Central memory CD8-positive, alpha-beta T cell (primary cell): ENCODE results near the gene ANKIB1.

Experiments
- ATAC-seq: fragments of 150-1000 bp; cut with Tn5 transposase; replicated peaks from 2 replicates; pipeline ENCODE4 v1.10.0; 2022; ENCODE audit warnings: mild to moderate bottlenecking, moderate FRiP score, moderate number of reproducible peaks; ENCODE audit not compliant: poor library complexity, severe bottlenecking; ENCODE audit errors: extremely low read depth
- DNase-seq, 2 donors: peaks; one replicate each; pipeline ENCODE4 v3.0.0; 2021; ENCODE audit warnings: low spot score in 2 of 2
- H3K27ac Mint-ChIP-seq: one replicate; pipeline ENCODE4 v1.8.0; 2022; ENCODE audit warnings: low read depth, mild to moderate bottlenecking, moderate library complexity, mixed read lengths
- H3K27me3 Mint-ChIP-seq: one replicate; pipeline ENCODE4 v1.8.0; 2022; ENCODE audit warnings: mixed read lengths
- H3K36me3 Mint-ChIP-seq: one replicate; pipeline ENCODE4 v1.8.0; 2022; ENCODE audit warnings: mild to moderate bottlenecking, moderate library complexity, mixed read lengths; ENCODE audit not compliant: insufficient read depth
- H3K4me1 Mint-ChIP-seq: one replicate; pipeline ENCODE4 v1.8.0; 2022; ENCODE audit warnings: mixed read lengths
- H3K4me3 Mint-ChIP-seq: one replicate; pipeline ENCODE4 v1.8.0; 2022; ENCODE audit warnings: mild to moderate bottlenecking, moderate library complexity, mixed read lengths
- H3K9me3 Mint-ChIP-seq: one replicate; pipeline ENCODE4 v1.8.0; 2022; ENCODE audit warnings: mixed read lengths

Gene ANKIB1, protein sequence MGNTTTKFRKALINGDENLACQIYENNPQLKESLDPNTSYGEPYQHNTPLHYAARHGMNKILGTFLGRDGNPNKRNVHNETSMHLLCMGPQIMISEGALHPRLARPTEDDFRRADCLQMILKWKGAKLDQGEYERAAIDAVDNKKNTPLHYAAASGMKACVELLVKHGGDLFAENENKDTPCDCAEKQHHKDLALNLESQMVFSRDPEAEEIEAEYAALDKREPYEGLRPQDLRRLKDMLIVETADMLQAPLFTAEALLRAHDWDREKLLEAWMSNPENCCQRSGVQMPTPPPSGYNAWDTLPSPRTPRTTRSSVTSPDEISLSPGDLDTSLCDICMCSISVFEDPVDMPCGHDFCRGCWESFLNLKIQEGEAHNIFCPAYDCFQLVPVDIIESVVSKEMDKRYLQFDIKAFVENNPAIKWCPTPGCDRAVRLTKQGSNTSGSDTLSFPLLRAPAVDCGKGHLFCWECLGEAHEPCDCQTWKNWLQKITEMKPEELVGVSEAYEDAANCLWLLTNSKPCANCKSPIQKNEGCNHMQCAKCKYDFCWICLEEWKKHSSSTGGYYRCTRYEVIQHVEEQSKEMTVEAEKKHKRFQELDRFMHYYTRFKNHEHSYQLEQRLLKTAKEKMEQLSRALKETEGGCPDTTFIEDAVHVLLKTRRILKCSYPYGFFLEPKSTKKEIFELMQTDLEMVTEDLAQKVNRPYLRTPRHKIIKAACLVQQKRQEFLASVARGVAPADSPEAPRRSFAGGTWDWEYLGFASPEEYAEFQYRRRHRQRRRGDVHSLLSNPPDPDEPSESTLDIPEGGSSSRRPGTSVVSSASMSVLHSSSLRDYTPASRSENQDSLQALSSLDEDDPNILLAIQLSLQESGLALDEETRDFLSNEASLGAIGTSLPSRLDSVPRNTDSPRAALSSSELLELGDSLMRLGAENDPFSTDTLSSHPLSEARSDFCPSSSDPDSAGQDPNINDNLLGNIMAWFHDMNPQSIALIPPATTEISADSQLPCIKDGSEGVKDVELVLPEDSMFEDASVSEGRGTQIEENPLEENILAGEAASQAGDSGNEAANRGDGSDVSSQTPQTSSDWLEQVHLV

DNA sequence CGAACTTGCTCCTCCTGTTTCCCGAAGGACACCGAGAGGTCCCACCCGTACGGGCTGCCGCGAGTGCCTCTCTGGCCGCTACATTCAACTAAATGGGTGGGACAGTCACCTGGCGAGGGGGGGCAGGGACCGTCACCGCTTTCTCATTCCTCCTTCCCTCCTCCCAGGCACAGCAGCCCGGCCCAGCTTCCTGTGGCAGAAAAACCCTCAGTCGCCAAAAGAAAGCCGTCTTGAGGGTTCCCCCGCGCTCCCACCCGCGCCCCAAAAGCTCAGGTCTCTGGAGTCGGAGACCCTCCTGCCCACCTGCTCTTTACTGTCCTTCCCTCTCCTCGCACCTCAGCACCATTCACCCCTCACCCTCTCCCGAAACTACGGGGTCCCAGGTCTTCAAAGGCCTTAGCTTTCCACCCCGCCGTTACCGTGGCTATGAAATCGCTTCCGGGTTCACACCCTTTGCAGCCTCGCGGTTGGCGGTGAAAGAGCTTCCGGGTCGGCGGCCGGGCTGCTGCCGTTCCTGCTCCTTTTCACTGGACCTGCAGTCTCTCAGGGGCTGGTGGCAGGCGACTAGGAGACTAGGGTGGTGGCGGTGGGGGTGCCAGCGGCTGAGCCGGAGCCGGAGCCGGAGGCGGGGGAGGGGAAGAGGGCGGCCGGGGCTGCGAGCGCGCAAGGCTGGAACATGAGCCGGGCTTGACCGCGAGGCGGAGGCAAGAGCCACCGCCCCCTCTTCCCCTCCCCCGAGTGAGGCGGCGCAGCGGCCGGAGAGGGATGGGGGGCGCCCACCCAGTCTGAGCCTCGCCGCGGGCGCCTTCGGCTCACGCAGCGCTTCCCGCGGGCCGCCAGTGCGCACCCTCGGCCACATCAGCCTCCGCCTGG, at the start of gene ANKIB1, which contains the start of gene KRIT1:
TSS of gene ANKIB1 (plus strand) at position 488 of the 873 bp plus-strand sequence. CDS start 49,005 bp downstream, outside the sequence.
TSS of gene KRIT1 (minus strand) at position 428 of the 873 bp plus-strand sequence. CDS start 3,779 bp downstream, outside the sequence.
- H3K4me1 Mint-ChIP-seq, result peaks cover 37% of the 10 kb centered on the region
- H3K4me3 Mint-ChIP-seq, result peak within 1 kb of the TSS; percentile 95
- peak within 1 kb of the TSS; percentile 99 for H3K27ac Mint-ChIP-seq
- DNase-seq (peak; percentile 71 to 79), ATAC-seq (peak; percentile 82)
- peaks cover 25% of the 10 kb centered on the region for H3K36me3 Mint-ChIP-seq
- H3K9me3 Mint-ChIP-seq, result no peaks in the 10 kb centered on the region
- H3K27me3 Mint-ChIP-seq, result no peaks in the 10 kb centered on the region

DNA sequence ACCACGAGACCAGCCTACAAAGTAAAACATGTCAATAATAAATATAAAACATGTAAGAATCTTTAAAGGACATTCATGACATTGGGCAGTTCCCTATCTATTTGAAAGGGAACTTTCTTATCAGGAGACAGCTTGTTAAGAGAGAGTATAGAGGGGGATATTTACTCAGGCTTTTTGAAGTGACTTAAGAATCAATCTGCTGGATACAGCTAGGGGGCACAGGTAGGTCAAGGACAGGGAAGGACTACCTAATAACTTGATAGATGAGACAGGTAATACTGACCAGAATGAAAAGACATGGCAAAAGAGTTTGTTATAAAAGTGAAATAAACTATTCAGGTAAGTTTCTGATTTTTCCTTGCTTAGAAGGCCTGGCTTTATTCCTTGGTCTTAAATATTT, 45.0 kb upstream of the ANKIB1 start:
- H3K36me3 Mint-ChIP-seq, result peaks cover 32% of the 10 kb centered on the region
- H3K9me3 Mint-ChIP-seq, result no peaks in the 10 kb centered on the region
- no peak for DNase-seq
- H3K27me3 Mint-ChIP-seq, result no peaks in the 10 kb centered on the region
- no peak overlapping the region for H3K4me3 Mint-ChIP-seq
- H3K27ac Mint-ChIP-seq, result no peak overlapping the region
- no peak for ATAC-seq
- no peaks in the 10 kb centered on the region for H3K4me1 Mint-ChIP-seq

- H3K36me3 Mint-ChIP-seq, result peaks cover 46% of the 10 kb centered on the region
Measured at GRCh38 chr7:92205987-92206386, 39.8 kb upstream of the ANKIB1 start.

DNA sequence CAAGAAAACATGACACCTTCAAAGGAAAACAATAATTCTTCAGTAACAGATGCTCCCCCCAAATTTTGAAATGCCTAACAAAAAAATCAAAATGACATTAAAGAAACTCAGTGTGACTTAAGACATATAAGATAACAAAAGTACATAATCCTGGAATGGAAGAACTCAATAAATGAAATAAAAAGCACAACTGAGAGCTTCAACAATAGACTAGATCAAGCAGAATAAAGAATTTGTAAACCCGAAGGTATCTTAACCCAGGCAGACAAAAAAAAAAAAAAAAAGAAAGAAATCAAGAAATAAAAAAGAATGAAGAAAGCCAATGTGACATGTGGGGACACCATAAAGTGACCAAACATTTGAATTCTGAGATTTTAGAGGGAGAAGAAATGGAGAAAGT, 39.1 kb upstream of the ANKIB1 start:
- Mint-ChIP-seq H3K4me3 (no peak overlapping the region), H3K9me3 (peaks cover 8% of the 10 kb centered on the region), H3K27me3 (no peaks in the 10 kb centered on the region), H3K36me3 (peaks cover 49% of the 10 kb centered on the region), H3K27ac (peak overlapping the region; percentile 64), H3K4me1 (peaks cover 24% of the 10 kb centered on the region)
- DNase-seq, result no peak
- ATAC-seq, result no peak

More at GRCh38 chr7:92205987-92206386, 39.8 kb upstream of the ANKIB1 start:
- H3K4me3 Mint-ChIP-seq, result no peak overlapping the region
- H3K27me3 Mint-ChIP-seq, result no peaks in the 10 kb centered on the region
- no peak overlapping the region for H3K27ac Mint-ChIP-seq
- peaks cover 24% of the 10 kb centered on the region for H3K4me1 Mint-ChIP-seq
- DNase-seq, result no peak
- no peak for ATAC-seq
- peaks cover 8% of the 10 kb centered on the region for H3K9me3 Mint-ChIP-seq

GRCh38 chr7:92221766-92222165, 24.0 kb upstream of the ANKIB1 start:
- H3K9me3 Mint-ChIP-seq, result no peaks in the 10 kb centered on the region
- peaks cover 57% of the 10 kb centered on the region for H3K36me3 Mint-ChIP-seq
- H3K27ac Mint-ChIP-seq, result no peak overlapping the region
- no peaks in the 10 kb centered on the region for H3K4me1 Mint-ChIP-seq
- H3K4me3 Mint-ChIP-seq, result no peak overlapping the region
- DNase-seq (no peak), ATAC-seq (no peak)
- H3K27me3 Mint-ChIP-seq, result no peaks in the 10 kb centered on the region

GRCh38 chr7:92226981-92227380, 18.8 kb upstream of the ANKIB1 start:
- no peak overlapping the region for H3K27ac Mint-ChIP-seq
- H3K4me3 Mint-ChIP-seq, result no peak overlapping the region
- no peak for ATAC-seq
- no peaks in the 10 kb centered on the region for H3K4me1 Mint-ChIP-seq
- H3K9me3 Mint-ChIP-seq, result no peaks in the 10 kb centered on the region
- no peak for DNase-seq
- no peaks in the 10 kb centered on the region for H3K27me3 Mint-ChIP-seq
- H3K36me3 Mint-ChIP-seq, result peaks cover 35% of the 10 kb centered on the region

- Mint-ChIP-seq H3K36me3 (peaks cover 46% of the 10 kb centered on the region), H3K4me1 (no peaks in the 10 kb centered on the region), H3K27me3 (no peaks in the 10 kb centered on the region), H3K4me3 (no peak overlapping the region), H3K27ac (no peak overlapping the region), H3K9me3 (no peaks in the 10 kb centered on the region)
- DNase-seq (no peak), ATAC-seq (no peak)
Measured at GRCh38 chr7:92228100-92228499, 17.7 kb upstream of the ANKIB1 start.

- H3K4me3 Mint-ChIP-seq, result no peak overlapping the region
- H3K27me3 Mint-ChIP-seq, result no peaks in the 10 kb centered on the region
- no peak overlapping the region for H3K27ac Mint-ChIP-seq
- DNase-seq (no peak), ATAC-seq (no peak)
- H3K4me1 Mint-ChIP-seq, result no peaks in the 10 kb centered on the region
- no peaks in the 10 kb centered on the region for H3K9me3 Mint-ChIP-seq
- H3K36me3 Mint-ChIP-seq, result peaks cover 47% of the 10 kb centered on the region
Measured at GRCh38 chr7:92228742-92229141, 17.0 kb upstream of the ANKIB1 start.

DNA sequence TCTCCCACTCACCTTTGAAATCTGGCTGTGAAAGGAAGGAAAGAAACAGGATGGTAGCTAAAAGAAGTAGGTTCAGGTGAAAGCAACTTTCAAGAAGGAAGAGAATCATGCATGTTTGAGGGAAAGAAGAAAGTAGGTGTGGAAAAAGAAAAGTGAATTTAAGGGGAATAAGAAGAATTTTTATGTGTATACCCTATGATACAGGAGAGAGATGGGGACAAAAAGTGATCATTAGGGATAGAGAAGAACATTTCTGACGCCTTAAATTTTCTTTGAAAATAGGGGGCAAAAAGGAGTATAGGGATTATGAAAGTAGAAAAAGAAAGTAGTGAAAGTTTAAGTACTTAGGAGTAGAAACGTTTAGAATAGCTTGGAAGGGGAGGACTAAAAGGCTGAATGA, 15.2 kb upstream of the ANKIB1 start:
- Mint-ChIP-seq H3K27me3 (no peaks in the 10 kb centered on the region), H3K4me1 (no peaks in the 10 kb centered on the region), H3K9me3 (no peaks in the 10 kb centered on the region), H3K36me3 (peaks cover 47% of the 10 kb centered on the region), H3K27ac (no peak overlapping the region), H3K4me3 (no peak overlapping the region)
- ATAC-seq, result no peak
- no peak for DNase-seq

DNA sequence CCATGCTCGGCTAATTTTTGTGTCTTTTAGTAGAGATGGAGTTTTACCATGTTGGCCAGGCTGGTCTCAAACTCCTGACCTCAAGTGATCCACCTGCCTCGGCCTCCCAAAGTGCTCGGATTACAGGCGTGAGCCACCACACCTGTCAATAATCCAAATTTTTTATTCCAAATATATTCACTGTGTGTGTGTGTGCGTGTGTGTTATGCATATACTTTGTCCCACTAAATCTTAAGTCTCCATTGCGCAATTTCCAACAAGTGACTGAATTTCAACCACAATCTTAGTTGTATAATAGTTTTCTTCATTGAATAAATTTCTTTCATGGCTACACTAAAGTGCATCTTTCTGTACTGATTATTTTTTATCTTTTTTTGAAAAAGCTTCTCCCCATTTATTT, 2.8 kb upstream of the ANKIB1 start:
- Mint-ChIP-seq H3K9me3 (no peaks in the 10 kb centered on the region), H3K4me3 (no peak overlapping the region), H3K27me3 (no peaks in the 10 kb centered on the region), H3K4me1 (peaks cover 33% of the 10 kb centered on the region), H3K36me3 (peaks cover 43% of the 10 kb centered on the region), H3K27ac (no peak overlapping the region)
- no peak for DNase-seq
- no peak for ATAC-seq

DNA sequence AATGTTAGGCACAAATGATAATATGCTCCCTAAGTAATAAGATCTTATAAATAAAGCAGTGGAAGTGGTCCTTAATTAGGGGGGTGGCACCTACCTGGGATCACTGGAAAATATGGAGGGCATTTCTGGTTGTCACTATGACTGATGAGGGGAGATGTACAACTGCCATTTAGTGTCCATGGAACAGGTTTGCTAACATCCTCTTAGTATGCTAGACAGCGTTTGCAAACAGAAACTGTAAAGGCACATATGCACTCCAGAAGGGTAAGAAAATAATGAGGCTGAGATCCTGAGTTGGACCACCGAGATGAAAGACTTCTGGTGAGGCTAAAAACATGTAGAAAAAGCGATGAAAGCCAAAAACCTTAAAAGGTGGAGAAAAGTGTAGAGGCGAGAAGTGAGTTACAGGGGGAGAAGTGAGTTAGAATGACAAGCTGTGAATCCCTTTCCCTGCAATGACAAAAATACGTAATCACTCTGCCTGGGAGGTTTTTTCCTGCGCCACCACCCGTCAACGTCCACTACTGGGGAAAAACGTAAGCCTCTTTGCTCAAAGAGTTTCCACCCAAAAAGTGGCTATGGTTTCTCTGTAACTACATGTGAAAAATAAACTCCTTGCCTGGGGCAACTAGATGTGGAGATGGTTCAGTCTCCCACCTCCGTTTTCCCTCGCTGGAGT, 827 bp upstream of the ANKIB1 start:
- DNase-seq, result no peak
- ATAC-seq, result peak; percentile 5

More for the DNA sequence above, 827 bp upstream of the ANKIB1 start:
- Mint-ChIP-seq H3K27me3 (no peaks in the 10 kb centered on the region), H3K27ac (peak overlapping the region; percentile 99), H3K9me3 (no peaks in the 10 kb centered on the region), H3K4me3 (peak overlapping the region; percentile 95), H3K36me3 (peaks cover 31% of the 10 kb centered on the region), H3K4me1 (peaks cover 37% of the 10 kb centered on the region)
